Endothelial cell (in vitro differentiated cells): Measurements from ENCODE around the gene ZNF263. TPM values are rescaled to one million over a fixed set of nuclear protein-coding genes. Genes with fewer than 3 reads are reported as not detected.

Experiments used
- DNase-seq: peaks from one replicate; pipeline ENCODE4 v3.0.0; 2021; ENCODE audit warnings: low spot score
- H3K27ac Mint-ChIP-seq: one replicate; pipeline ENCODE4 v1.8.0; 2021; ENCODE audit warnings: mixed read lengths, inconsistent platforms; ENCODE audit not compliant: unreplicated experiment
- H3K27me3 Mint-ChIP-seq: one replicate; pipeline ENCODE4 v1.8.0; 2021; ENCODE audit warnings: mild to moderate bottlenecking, moderate library complexity, mixed read lengths, inconsistent platforms; ENCODE audit not compliant: unreplicated experiment
- H3K36me3 Mint-ChIP-seq: one replicate; pipeline ENCODE4 v1.8.0; 2021; ENCODE audit warnings: mild to moderate bottlenecking, low read depth, mixed read lengths, inconsistent platforms; ENCODE audit not compliant: unreplicated experiment
- H3K4me1 Mint-ChIP-seq: one replicate; pipeline ENCODE4 v1.8.0; 2021; ENCODE audit warnings: mild to moderate bottlenecking, mixed read lengths, inconsistent platforms; ENCODE audit not compliant: unreplicated experiment
- H3K4me3 Mint-ChIP-seq: one replicate; pipeline ENCODE4 v1.8.0; 2021; ENCODE audit warnings: mild to moderate bottlenecking, mixed read lengths, inconsistent platforms; ENCODE audit not compliant: unreplicated experiment
- H3K9me3 Mint-ChIP-seq: one replicate; pipeline ENCODE4 v1.8.0; 2021; ENCODE audit warnings: mixed read lengths, inconsistent platforms; ENCODE audit not compliant: unreplicated experiment
- total RNA-seq: library from RNA; stranded (reverse); fragmentation: NEBNext Ultra II Directional; extraction: Animal tissue kit (Norgen Biotek cat#: 25700); gene quantifications from one replicate; pipeline ENCODE4 v1.2.1, GENCODE V29; 2021; ENCODE audit not compliant: unreplicated experiment
- TF ChIP-seq, protein P1 (sequence below): fragments of 200-600 bp; sonication (generic); IDR thresholded peaks from one replicate; pipeline ENCODE4 v1.5.0; 2021; ENCODE audit warnings: antibody characterized with exemption; ENCODE audit not compliant: unreplicated experiment

ZNF263 gene
- total RNA-seq, 1 donor from 2014 or later = 43.7 TPM

DNA sequence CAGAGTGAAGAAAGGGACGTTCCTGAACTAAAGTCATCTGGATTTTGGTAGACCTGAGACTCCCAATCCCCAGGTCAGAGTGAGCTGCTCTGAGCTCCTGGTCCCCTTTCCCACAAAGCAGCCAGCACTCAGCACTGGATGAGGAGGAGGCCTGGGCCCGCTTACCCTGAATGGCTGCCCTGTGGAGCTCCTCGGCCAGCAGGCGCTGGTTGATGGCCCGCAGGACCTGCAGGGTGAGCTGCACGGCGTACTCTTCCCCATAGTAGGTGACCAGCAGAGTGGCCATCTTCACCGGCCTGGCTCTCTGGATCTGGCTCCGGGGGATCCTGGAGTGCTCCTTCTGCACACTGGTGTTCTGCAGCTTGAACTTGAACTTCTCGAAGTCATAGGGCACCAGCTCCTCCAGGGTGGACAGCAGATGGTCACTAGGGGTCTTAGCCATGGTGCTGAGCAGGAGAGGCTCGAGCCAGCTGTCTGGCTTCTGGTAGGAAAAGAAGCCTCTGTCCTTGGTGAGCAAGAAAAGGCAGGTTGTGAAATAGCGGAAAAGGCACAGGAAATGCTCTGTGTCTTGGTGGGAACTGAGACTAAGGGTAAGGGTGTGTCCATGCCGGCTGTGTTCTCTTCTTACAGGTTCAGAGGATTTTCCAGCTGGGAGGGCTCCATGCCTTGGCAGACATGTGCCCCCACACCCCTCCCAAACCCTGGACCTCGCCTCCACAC is 27.0 kb upstream of the ZNF263 start, which contains the start of gene MEFV:
TSS of gene MEFV (minus strand) at position 488 of the 720 bp plus-strand sequence. CDS start at position 442, 46 bp downstream.
- no peak within 1 kb of the TSS for H3K4me3 Mint-ChIP-seq
- peaks cover 6% of the 10 kb centered on the region for H3K27me3 Mint-ChIP-seq
- H3K9me3 Mint-ChIP-seq = peaks cover 3% of the 10 kb centered on the region
- no peaks in the 10 kb centered on the region for H3K36me3 Mint-ChIP-seq
- TF ChIP-seq, protein P1, sequence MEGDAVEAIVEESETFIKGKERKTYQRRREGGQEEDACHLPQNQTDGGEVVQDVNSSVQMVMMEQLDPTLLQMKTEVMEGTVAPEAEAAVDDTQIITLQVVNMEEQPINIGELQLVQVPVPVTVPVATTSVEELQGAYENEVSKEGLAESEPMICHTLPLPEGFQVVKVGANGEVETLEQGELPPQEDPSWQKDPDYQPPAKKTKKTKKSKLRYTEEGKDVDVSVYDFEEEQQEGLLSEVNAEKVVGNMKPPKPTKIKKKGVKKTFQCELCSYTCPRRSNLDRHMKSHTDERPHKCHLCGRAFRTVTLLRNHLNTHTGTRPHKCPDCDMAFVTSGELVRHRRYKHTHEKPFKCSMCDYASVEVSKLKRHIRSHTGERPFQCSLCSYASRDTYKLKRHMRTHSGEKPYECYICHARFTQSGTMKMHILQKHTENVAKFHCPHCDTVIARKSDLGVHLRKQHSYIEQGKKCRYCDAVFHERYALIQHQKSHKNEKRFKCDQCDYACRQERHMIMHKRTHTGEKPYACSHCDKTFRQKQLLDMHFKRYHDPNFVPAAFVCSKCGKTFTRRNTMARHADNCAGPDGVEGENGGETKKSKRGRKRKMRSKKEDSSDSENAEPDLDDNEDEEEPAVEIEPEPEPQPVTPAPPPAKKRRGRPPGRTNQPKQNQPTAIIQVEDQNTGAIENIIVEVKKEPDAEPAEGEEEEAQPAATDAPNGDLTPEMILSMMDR = no peak
- H3K27ac Mint-ChIP-seq = no peak within 1 kb of the TSS
- no peak for DNase-seq
- H3K4me1 Mint-ChIP-seq = no peaks in the 10 kb centered on the region

DNA sequence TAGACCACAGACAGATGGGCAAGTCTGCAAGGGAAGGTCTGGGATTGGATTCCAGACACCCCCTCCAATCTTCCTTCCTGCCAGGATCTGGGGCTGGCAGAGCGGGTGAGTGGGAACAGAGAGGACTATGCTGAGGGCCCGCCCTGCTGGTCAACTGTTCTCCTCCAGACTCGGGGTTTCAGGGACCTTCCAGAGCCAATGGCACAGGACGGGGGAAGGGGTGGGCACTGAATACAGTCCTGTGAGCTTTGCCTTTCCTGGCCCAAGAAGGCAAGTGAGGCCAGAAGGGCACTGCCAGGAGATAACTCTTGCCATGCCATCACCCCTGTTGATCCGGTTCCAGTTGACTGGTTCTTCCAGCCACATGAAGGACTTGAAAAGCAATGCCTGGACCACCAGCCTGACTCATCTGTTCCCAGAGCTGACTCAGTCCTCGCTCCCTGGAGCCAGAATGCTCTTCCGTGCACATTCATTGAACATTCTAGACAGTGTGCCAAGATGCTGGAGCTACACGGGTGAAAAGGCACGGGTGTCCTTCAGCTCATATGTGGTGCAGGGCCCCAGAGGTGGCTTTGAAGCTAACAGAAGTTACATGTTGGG is 26.3 kb upstream of the ZNF263 start:
- Mint-ChIP-seq H3K27ac (no peak overlapping the region), H3K4me1 (no peaks in the 10 kb centered on the region), H3K36me3 (no peaks in the 10 kb centered on the region), H3K27me3 (peaks cover 9% of the 10 kb centered on the region), H3K4me3 (no peak overlapping the region), H3K9me3 (no peaks in the 10 kb centered on the region)
- TF ChIP-seq, protein P1 = no peak
- DNase-seq = no peak

DNA sequence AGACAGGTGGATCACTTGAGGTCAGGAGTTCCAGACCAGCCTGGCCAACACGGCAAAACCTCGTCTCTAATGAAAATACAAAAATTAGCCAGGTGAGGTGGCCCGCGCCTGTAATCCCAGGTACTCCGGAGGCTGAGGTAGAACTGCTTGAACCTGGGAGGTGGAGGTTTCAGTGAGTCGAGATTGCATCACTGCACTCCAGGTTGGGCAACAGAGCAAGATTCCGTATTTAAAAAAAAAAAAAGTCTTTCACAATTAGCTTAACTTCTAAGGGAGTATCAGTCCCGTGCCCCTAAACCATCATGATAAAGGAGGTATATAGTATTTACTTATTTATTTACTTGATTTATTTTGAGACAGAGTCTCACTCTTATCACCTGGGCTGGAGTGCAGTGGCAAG is 23.5 kb upstream of the ZNF263 start:
- Mint-ChIP-seq H3K27ac (no peak overlapping the region), H3K36me3 (peaks cover 10% of the 10 kb centered on the region), H3K27me3 (peaks cover 9% of the 10 kb centered on the region), H3K9me3 (no peaks in the 10 kb centered on the region), H3K4me1 (peaks cover 2% of the 10 kb centered on the region), H3K4me3 (no peak overlapping the region)
- TF ChIP-seq, protein P1 = no peak
- no peak for DNase-seq

DNA sequence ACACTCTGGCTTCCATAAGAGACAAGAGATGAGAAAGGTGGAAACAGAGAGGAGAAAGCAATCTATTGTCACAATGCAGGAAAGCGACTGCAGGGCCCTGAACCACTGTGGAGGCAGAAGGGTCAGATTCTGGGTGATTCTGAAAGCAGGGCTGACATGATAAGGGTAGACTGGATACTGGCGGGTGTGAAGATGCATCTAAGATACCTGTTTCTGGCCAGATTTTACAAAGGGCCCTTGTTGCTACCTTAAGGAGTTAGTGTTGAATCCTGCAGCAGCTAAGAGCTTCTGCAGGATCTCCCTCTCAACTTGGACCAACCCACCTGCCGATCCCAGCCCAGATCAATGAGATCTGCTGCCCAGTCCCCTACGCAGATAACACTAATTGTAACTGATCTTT is 20.8 kb upstream of the ZNF263 start:
- DNase-seq = no peak
- Mint-ChIP-seq H3K36me3 (peaks cover 10% of the 10 kb centered on the region), H3K4me3 (peak overlapping the region; percentile 43), H3K27me3 (peaks cover 7% of the 10 kb centered on the region), H3K9me3 (no peaks in the 10 kb centered on the region), H3K4me1 (peaks cover 2% of the 10 kb centered on the region), H3K27ac (no peak overlapping the region)
- TF ChIP-seq, protein P1 = no peak
